ENCODE results near the gene FEV. TPM values are rescaled to one million over a fixed set of nuclear protein-coding genes. Genes with fewer than 3 reads are reported as not detected.

FEV gene
- total RNA-seq, 1 donor from 2014 or later: 15.6 TPM

DNA sequence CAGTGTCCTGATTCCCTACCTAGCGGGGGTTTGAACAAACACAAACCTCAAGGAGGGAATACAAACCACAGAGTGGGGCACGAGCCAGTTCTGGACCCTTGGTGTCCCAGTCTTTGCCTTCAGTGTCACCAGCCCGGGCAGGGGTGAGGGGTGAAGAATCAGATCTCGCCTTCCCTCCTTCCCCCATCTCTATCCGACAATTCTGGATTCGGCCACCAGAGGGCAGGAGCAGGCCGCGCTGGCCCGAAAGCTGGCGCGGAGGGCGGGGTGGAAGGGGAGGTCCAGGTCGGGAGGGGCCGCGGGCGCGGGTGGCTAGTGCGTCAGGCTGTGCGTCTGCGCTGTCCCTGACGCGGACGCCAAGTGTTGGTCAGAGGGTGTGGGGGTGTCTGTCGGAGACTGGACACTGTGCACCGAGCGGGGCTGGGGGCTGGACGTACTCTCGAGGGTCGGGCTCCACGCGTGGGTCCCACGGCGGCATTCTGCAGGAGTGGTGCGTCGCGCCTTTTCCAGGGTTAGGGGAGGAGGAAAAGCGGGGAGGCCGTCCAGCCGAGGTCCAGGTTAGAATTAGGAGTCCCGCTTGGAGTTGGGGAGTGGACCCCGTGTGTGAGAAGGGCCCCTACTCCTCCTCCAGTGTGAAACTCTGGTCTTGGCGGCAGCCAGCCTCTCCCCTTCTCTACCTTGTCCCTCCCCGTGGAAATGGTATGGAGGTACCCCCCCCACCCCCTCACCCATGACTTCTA is 11.2 kb upstream of the FEV start:
- DNase-seq (ENCODE audit: low spot score, unreplicated experiment): peak; percentile 87
- peak overlapping the region; percentile 62 for H3K4me3 Mint-ChIP-seq (ENCODE audit: low read depth)
- no peaks in the 10 kb centered on the region for H3K9me3 Mint-ChIP-seq (ENCODE audit: low read depth)
- H3K4me1 Mint-ChIP-seq (ENCODE audit: low read depth): peaks cover 14% of the 10 kb centered on the region
- H3K27ac Mint-ChIP-seq: peak overlapping the region; percentile 56
- H3K36me3 Mint-ChIP-seq (ENCODE audit: insufficient read depth): no peaks in the 10 kb centered on the region
- peaks cover 82% of the 10 kb centered on the region for H3K27me3 Mint-ChIP-seq
- TF ChIP-seq, protein P1, sequence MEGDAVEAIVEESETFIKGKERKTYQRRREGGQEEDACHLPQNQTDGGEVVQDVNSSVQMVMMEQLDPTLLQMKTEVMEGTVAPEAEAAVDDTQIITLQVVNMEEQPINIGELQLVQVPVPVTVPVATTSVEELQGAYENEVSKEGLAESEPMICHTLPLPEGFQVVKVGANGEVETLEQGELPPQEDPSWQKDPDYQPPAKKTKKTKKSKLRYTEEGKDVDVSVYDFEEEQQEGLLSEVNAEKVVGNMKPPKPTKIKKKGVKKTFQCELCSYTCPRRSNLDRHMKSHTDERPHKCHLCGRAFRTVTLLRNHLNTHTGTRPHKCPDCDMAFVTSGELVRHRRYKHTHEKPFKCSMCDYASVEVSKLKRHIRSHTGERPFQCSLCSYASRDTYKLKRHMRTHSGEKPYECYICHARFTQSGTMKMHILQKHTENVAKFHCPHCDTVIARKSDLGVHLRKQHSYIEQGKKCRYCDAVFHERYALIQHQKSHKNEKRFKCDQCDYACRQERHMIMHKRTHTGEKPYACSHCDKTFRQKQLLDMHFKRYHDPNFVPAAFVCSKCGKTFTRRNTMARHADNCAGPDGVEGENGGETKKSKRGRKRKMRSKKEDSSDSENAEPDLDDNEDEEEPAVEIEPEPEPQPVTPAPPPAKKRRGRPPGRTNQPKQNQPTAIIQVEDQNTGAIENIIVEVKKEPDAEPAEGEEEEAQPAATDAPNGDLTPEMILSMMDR (IDR thresholded peaks at IDR 0.05; ENCODE audit: unreplicated experiment): peak; percentile 93

DNA sequence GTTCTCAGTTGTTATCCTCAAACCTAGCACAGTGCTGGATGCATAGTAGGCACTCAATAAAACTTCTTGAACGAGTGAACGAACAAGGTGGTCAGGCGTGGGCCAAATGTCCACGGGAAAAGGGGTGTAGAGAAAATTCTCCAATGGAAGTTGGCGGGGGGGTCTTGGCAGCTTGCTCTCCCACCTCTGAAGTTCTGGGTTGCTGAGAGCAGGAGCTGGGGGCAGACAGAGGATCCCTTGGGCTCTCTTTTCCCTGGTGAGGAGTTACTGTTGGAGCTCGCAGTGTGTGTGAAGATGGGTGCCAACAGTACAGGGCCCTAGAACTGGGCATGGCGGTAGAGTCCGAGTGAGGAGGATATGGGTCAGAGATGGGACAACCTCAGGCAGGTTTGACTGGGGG is 10.6 kb upstream of the FEV start:
- Mint-ChIP-seq H3K9me3 (ENCODE audit: low read depth) (no peaks in the 10 kb centered on the region), H3K27me3 (peaks cover 84% of the 10 kb centered on the region), H3K36me3 (ENCODE audit: insufficient read depth) (no peaks in the 10 kb centered on the region), H3K4me3 (ENCODE audit: low read depth) (no peak overlapping the region), H3K27ac (no peak overlapping the region), H3K4me1 (ENCODE audit: low read depth) (peaks cover 14% of the 10 kb centered on the region)
- no peak for DNase-seq (ENCODE audit: low spot score, unreplicated experiment)
- TF ChIP-seq, protein P1 (IDR thresholded peaks at IDR 0.05; ENCODE audit: unreplicated experiment): no peak

GRCh38 chr2:218993345-218994315 is 8.6 kb upstream of the FEV start, which contains the start of gene CRYBA2:
TSS of gene CRYBA2 (minus strand) at chr2:218993422. CDS start at chr2:218993176, 246 bp downstream.
- TF ChIP-seq, protein P1 (IDR thresholded peaks at IDR 0.05; ENCODE audit: unreplicated experiment): peak; percentile 20
- DNase-seq (ENCODE audit: low spot score, unreplicated experiment): no peak
- Mint-ChIP-seq H3K36me3 (ENCODE audit: insufficient read depth) (no peaks in the 10 kb centered on the region), H3K27ac (peak within 1 kb of the TSS; percentile 41), H3K4me1 (ENCODE audit: low read depth) (peaks cover 8% of the 10 kb centered on the region), H3K27me3 (peaks cover 87% of the 10 kb centered on the region), H3K9me3 (ENCODE audit: low read depth) (no peaks in the 10 kb centered on the region), H3K4me3 (ENCODE audit: low read depth) (peak within 1 kb of the TSS; percentile 35)

DNA sequence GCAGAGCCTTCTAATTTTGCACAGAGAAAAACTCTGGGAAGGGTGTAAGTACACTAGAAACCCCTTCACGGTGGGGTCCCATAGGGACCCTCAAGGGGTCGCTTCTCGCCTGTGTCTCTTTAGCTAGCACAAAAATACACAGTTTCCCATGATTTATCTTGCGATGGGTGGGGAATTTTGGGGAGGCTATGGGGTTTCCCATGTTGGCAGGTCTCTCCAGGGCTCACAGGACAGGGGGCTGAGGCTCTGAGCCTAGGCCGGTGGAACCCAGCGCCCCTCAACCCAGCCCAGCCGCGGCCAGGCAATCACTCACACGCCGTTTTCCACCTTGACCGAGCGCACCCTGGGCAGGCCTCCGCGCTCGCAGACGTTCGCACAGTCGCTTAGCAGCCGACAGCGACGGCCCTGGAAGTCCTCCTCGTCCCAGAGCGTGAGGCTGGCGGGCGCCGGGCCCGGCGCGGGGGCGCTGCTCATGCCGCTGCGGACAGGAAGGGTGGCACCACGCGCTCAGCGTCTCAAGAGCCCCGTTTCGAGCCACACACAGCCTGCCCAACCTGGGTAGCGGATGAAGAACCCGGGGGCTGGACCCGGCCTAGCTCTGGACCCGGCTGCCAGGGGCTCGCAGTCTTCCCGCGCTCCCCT is 7.8 kb upstream of the FEV start:
- Mint-ChIP-seq H3K4me3 (ENCODE audit: low read depth) (peak overlapping the region; percentile 21), H3K27ac (no peak overlapping the region), H3K36me3 (ENCODE audit: insufficient read depth) (no peaks in the 10 kb centered on the region), H3K4me1 (ENCODE audit: low read depth) (peaks cover 5% of the 10 kb centered on the region), H3K27me3 (peaks cover 87% of the 10 kb centered on the region), H3K9me3 (ENCODE audit: low read depth) (no peaks in the 10 kb centered on the region)
- DNase-seq (ENCODE audit: low spot score, unreplicated experiment): no peak
- TF ChIP-seq, protein P1 (IDR thresholded peaks at IDR 0.05; ENCODE audit: unreplicated experiment): no peak

GRCh38 chr2:218992196-218992595 is 7.2 kb upstream of the FEV start:
- TF ChIP-seq, protein P1 (IDR thresholded peaks at IDR 0.05; ENCODE audit: unreplicated experiment): no peak
- Mint-ChIP-seq H3K9me3 (ENCODE audit: low read depth) (no peaks in the 10 kb centered on the region), H3K27me3 (peaks cover 89% of the 10 kb centered on the region), H3K4me1 (ENCODE audit: low read depth) (peaks cover 5% of the 10 kb centered on the region), H3K4me3 (ENCODE audit: low read depth) (no peak overlapping the region), H3K36me3 (ENCODE audit: insufficient read depth) (no peaks in the 10 kb centered on the region), H3K27ac (no peak overlapping the region)
- no peak for DNase-seq (ENCODE audit: low spot score, unreplicated experiment)
